Mesothelial cell of epicardium (in vitro differentiated cells): Measurements from ENCODE around the gene SYNC. TPM values are rescaled to one million over a fixed set of nuclear protein-coding genes. Genes with fewer than 3 reads are reported as not detected.
A peak's percentile ranks its signal among the peaks of the same experiment; 100 is the strongest.

ENCODE experiments used
- DNase-seq, 2 experiments: peaks; one replicate each; pipeline ENCODE4 v3.0.0; 2021; ENCODE audit warnings: low spot score in 2 of 2; ENCODE audit not compliant: unreplicated experiment in 2 of 2
- H3K27ac Mint-ChIP-seq: 2 replicates; pipeline ENCODE4 v1.8.0; 2021; ENCODE audit warnings: mixed read lengths
- H3K27me3 Mint-ChIP-seq: 2 replicates; pipeline ENCODE4 v1.8.0; 2021; ENCODE audit warnings: low read depth, mixed read lengths
- H3K36me3 Mint-ChIP-seq: 2 replicates; pipeline ENCODE4 v1.8.0; 2021; ENCODE audit warnings: mixed read lengths
- H3K4me1 Mint-ChIP-seq: 2 replicates; pipeline ENCODE4 v1.8.0; 2021; ENCODE audit warnings: mixed read lengths
- H3K4me3 Mint-ChIP-seq: 2 replicates; pipeline ENCODE4 v1.8.0; 2021; ENCODE audit warnings: mild to moderate bottlenecking, moderate library complexity, mixed read lengths
- H3K9me3 Mint-ChIP-seq: 2 replicates; pipeline ENCODE4 v1.8.0; 2021; ENCODE audit warnings: mixed read lengths
- CTCF ChIP-seq: fragments of 200-600 bp; sonication (generic); IDR thresholded peaks from one replicate; pipeline ENCODE4 v1.5.0; 2021; ENCODE audit warnings: antibody characterized with exemption; ENCODE audit not compliant: unreplicated experiment
- total RNA-seq: library from RNA; stranded (reverse); gene quantifications from 3 replicates; pipeline ENCODE4 v1.2.1, GENCODE V29; 2021

The SYNC gene
- total RNA-seq, 1 donor from 2014 or later, result 4.0 TPM

GRCh38 chr1:32718527-32718926 lies 16.0 kb upstream of the SYNC start:
- Mint-ChIP-seq H3K4me1 (peaks cover 21% of the 10 kb centered on the region), H3K27me3 (no peaks in the 10 kb centered on the region), H3K4me3 (no peak overlapping the region), H3K36me3 (no peaks in the 10 kb centered on the region), H3K9me3 (no peaks in the 10 kb centered on the region), H3K27ac (no peak overlapping the region)
- no peak for DNase-seq
- TF ChIP-seq CTCF, result no peak

GRCh38 chr1:32718036-32718435 lies 15.5 kb upstream of the SYNC start:
- Mint-ChIP-seq H3K27ac (no peak overlapping the region), H3K27me3 (no peaks in the 10 kb centered on the region), H3K4me3 (no peak overlapping the region), H3K4me1 (peaks cover 21% of the 10 kb centered on the region), H3K9me3 (no peaks in the 10 kb centered on the region), H3K36me3 (no peaks in the 10 kb centered on the region)
- DNase-seq, result no peak
- no peak for TF ChIP-seq CTCF

- Mint-ChIP-seq H3K4me1 (peaks cover 21% of the 10 kb centered on the region), H3K4me3 (no peak overlapping the region), H3K27ac (no peak overlapping the region), H3K27me3 (no peaks in the 10 kb centered on the region), H3K9me3 (no peaks in the 10 kb centered on the region), H3K36me3 (no peaks in the 10 kb centered on the region)
- TF ChIP-seq CTCF, result no peak
- DNase-seq, result no peak
Observed at GRCh38 chr1:32717503-32717902, 14.9 kb upstream of the SYNC start.

- TF ChIP-seq CTCF, result no peak
- Mint-ChIP-seq H3K4me3 (no peak overlapping the region), H3K27me3 (no peaks in the 10 kb centered on the region), H3K36me3 (no peaks in the 10 kb centered on the region), H3K4me1 (peaks cover 15% of the 10 kb centered on the region), H3K9me3 (no peaks in the 10 kb centered on the region), H3K27ac (peak overlapping the region; percentile 75)
- peak; percentile 54 to 81 for DNase-seq
Observed at GRCh38 chr1:32716312-32717148, 14.0 kb upstream of the SYNC start.

- Mint-ChIP-seq H3K27ac (peak overlapping the region; percentile 72), H3K36me3 (no peaks in the 10 kb centered on the region), H3K4me3 (no peak overlapping the region), H3K27me3 (no peaks in the 10 kb centered on the region), H3K4me1 (peaks cover 15% of the 10 kb centered on the region), H3K9me3 (no peaks in the 10 kb centered on the region)
- TF ChIP-seq CTCF, result no peak
- DNase-seq, result no peak
Observed at GRCh38 chr1:32715901-32716311, 13.3 kb upstream of the SYNC start.

- Mint-ChIP-seq H3K27ac (no peak overlapping the region), H3K4me3 (no peak overlapping the region), H3K4me1 (peaks cover 18% of the 10 kb centered on the region), H3K36me3 (no peaks in the 10 kb centered on the region), H3K9me3 (no peaks in the 10 kb centered on the region), H3K27me3 (no peaks in the 10 kb centered on the region)
- DNase-seq, result no peak
- TF ChIP-seq CTCF, result no peak
Observed at GRCh38 chr1:32714277-32714676, 11.7 kb upstream of the SYNC start.
